GM18498 (cell line): ENCODE results near the gene SLC9A1.
A peak's percentile ranks its signal among the peaks of the same experiment; 100 is the strongest.
"Not testable (repeated sequence)": the region's sequence is repeated elsewhere in the genome, so short reads cannot be mapped to it uniquely, and the experiment has no call there.

ENCODE experiments used
- ATAC-seq: cut with Tn5 transposase; IDR thresholded peaks from one replicate; pipeline ENCODE4 v1.9.1; 2021; ENCODE audit warnings: mild to moderate bottlenecking, moderate library complexity; ENCODE audit not compliant: unreplicated experiment

The SLC9A1 gene

GRCh38 chr1:27154991-27155781, at the start of gene SLC9A1:
Gene SLC9A1 (minus strand): TSS chr1:27155125. CDS start chr1:27154334, 791 bp downstream.
- ATAC-seq = peak; percentile 89

- no peak for ATAC-seq
These were observed 49.0 kb upstream of the SLC9A1 start for GRCh38 chr1:27203946-27204345.

GRCh38 chr1:27201295-27201694, 46.4 kb upstream of the SLC9A1 start:
- ATAC-seq = no peak

GRCh38 chr1:27193194-27193593, 38.3 kb upstream of the SLC9A1 start:
- ATAC-seq = no peak

- ATAC-seq = no peak
These were observed 37.2 kb upstream of the SLC9A1 start for GRCh38 chr1:27192039-27192529.

- not testable (repeated sequence) for ATAC-seq
These were observed 29.7 kb upstream of the SLC9A1 start for GRCh38 chr1:27184665-27185064.

GRCh38 chr1:27179979-27180378, 25.1 kb upstream of the SLC9A1 start:
- no peak for ATAC-seq

GRCh38 chr1:27179379-27179778, 24.5 kb upstream of the SLC9A1 start:
- no peak for ATAC-seq

- no peak for ATAC-seq
These were observed 22.0 kb upstream of the SLC9A1 start for GRCh38 chr1:27176954-27177353.

- no peak for ATAC-seq
These were observed 21.4 kb upstream of the SLC9A1 start for GRCh38 chr1:27176323-27176722.

- ATAC-seq = not testable (repeated sequence)
These were observed 18.1 kb upstream of the SLC9A1 start for GRCh38 chr1:27172992-27173391.

- ATAC-seq = no peak
These were observed 12.0 kb upstream of the SLC9A1 start for GRCh38 chr1:27166929-27167328.

- no peak for ATAC-seq
These were observed 11.5 kb upstream of the SLC9A1 start for GRCh38 chr1:27166351-27166802.

- no peak for ATAC-seq
These were observed 8.2 kb upstream of the SLC9A1 start for GRCh38 chr1:27163093-27163492.

GRCh38 chr1:27162090-27162489, 7.2 kb upstream of the SLC9A1 start:
- no peak for ATAC-seq

GRCh38 chr1:27161594-27161993, 6.7 kb upstream of the SLC9A1 start:
- no peak for ATAC-seq

- no peak for ATAC-seq
These were observed 2.3 kb upstream of the SLC9A1 start for GRCh38 chr1:27157194-27157593.

GRCh38 chr1:27154469-27154990, 395 bp downstream of the SLC9A1 start:
- no peak for ATAC-seq

GRCh38 chr1:27153927-27154358, 982 bp downstream of the SLC9A1 start:
- no peak for ATAC-seq

GRCh38 chr1:27153549-27153886, 1.4 kb downstream of the SLC9A1 start:
- ATAC-seq = no peak

GRCh38 chr1:27152829-27153548, 1.9 kb downstream of the SLC9A1 start:
- ATAC-seq = no peak
